Measurements from ENCODE around the gene KCNMA1.
"Not testable (repeated sequence)": the region's sequence is repeated elsewhere in the genome, so short reads cannot be mapped to it uniquely, and the experiment has no call there.

The KCNMA1 gene

GRCh38 chr10:77583527-77583926 is 54.1 kb downstream of the KCNMA1 start:
- DNase-seq (ENCODE audit: low spot score): no peak

- DNase-seq (ENCODE audit: low spot score): peak; percentile 55
Measured at GRCh38 chr10:77582710-77583115, 54.9 kb downstream of the KCNMA1 start.

- DNase-seq (ENCODE audit: low spot score): no peak
Measured at GRCh38 chr10:77581738-77582137, 55.9 kb downstream of the KCNMA1 start.

GRCh38 chr10:77580482-77580881 is 57.1 kb downstream of the KCNMA1 start:
- DNase-seq (ENCODE audit: low spot score): no peak

- no peak for DNase-seq (ENCODE audit: low spot score)
Measured at GRCh38 chr10:77578583-77579227, 58.9 kb downstream of the KCNMA1 start.

- no peak for DNase-seq (ENCODE audit: low spot score)
Measured at GRCh38 chr10:77577666-77578229, 59.9 kb downstream of the KCNMA1 start.

GRCh38 chr10:77576444-77577032 is 61.1 kb downstream of the KCNMA1 start:
- no peak for DNase-seq (ENCODE audit: low spot score)

- DNase-seq (ENCODE audit: low spot score): no peak
Measured at GRCh38 chr10:77576007-77576367, 61.6 kb downstream of the KCNMA1 start.

- DNase-seq (ENCODE audit: low spot score): no peak
Measured at GRCh38 chr10:77575271-77576006, 62.2 kb downstream of the KCNMA1 start.

- no peak for DNase-seq (ENCODE audit: low spot score)
Measured at GRCh38 chr10:77574438-77574837, 63.2 kb downstream of the KCNMA1 start.

GRCh38 chr10:77572520-77572919 is 65.1 kb downstream of the KCNMA1 start:
- DNase-seq (ENCODE audit: low spot score): not testable (repeated sequence)

- DNase-seq (ENCODE audit: low spot score): no peak
Measured at GRCh38 chr10:77571490-77571889, 66.1 kb downstream of the KCNMA1 start.

- DNase-seq (ENCODE audit: low spot score): no peak
Measured at GRCh38 chr10:77566914-77567566, 70.6 kb downstream of the KCNMA1 start.

GRCh38 chr10:77566236-77566635 is 71.4 kb downstream of the KCNMA1 start:
- DNase-seq (ENCODE audit: low spot score): no peak

- no peak for DNase-seq (ENCODE audit: low spot score)
Measured at GRCh38 chr10:77565590-77566023, 72.0 kb downstream of the KCNMA1 start.

- peak; percentile 74 for DNase-seq (ENCODE audit: low spot score)
Measured at GRCh38 chr10:77564731-77565589, 72.6 kb downstream of the KCNMA1 start.

- DNase-seq (ENCODE audit: low spot score): no peak
Measured at GRCh38 chr10:77563638-77564270, 73.9 kb downstream of the KCNMA1 start.

- no peak for DNase-seq (ENCODE audit: low spot score)
Measured at GRCh38 chr10:77562742-77563141, 74.9 kb downstream of the KCNMA1 start.

- no peak for DNase-seq (ENCODE audit: low spot score)
Measured at GRCh38 chr10:77561991-77562390, 75.6 kb downstream of the KCNMA1 start.

- DNase-seq (ENCODE audit: low spot score): no peak
Measured at GRCh38 chr10:77560471-77560870, 77.1 kb downstream of the KCNMA1 start.

- DNase-seq (ENCODE audit: low spot score): no peak
Measured at GRCh38 chr10:77560052-77560451, 77.6 kb downstream of the KCNMA1 start.

Measured in GM03348 (cell line).